HG03432 (cell line): ENCODE results near the gene GFRAL.
"Not testable (repeated sequence)": the region's sequence is repeated elsewhere in the genome, so short reads cannot be mapped to it uniquely, and the experiment has no call there.

Experiments
- ATAC-seq: cut with Tn5 transposase; IDR thresholded peaks from one replicate; pipeline ENCODE4 v1.9.1; 2021; ENCODE audit warnings: mild to moderate bottlenecking, moderate library complexity; ENCODE audit not compliant: unreplicated experiment

GFRAL gene

GRCh38 chr6:55327169-55327568 is at the start of gene GFRAL:
GFRAL (plus strand) TSS chr6:55327469; CDS start chr6:55327555, 86 bp downstream.
- ATAC-seq, result no peak

GRCh38 chr6:55277646-55278045 is 49.6 kb upstream of the GFRAL start:
- ATAC-seq, result no peak

- ATAC-seq, result no peak
Measured at GRCh38 chr6:55281215-55281614, 46.1 kb upstream of the GFRAL start.

GRCh38 chr6:55282115-55282514 is 45.2 kb upstream of the GFRAL start:
- ATAC-seq, result no peak

GRCh38 chr6:55286824-55287223 is 40.4 kb upstream of the GFRAL start:
- ATAC-seq, result peak; percentile 53

- ATAC-seq, result no peak
Measured at GRCh38 chr6:55290736-55291135, 36.5 kb upstream of the GFRAL start.

- no peak for ATAC-seq
Measured at GRCh38 chr6:55293116-55293515, 34.2 kb upstream of the GFRAL start.

- ATAC-seq, result not testable (repeated sequence)
Measured at GRCh38 chr6:55297214-55297613, 30.1 kb upstream of the GFRAL start.

GRCh38 chr6:55299286-55299985 is 27.8 kb upstream of the GFRAL start:
- ATAC-seq, result no peak

GRCh38 chr6:55304747-55305146 is 22.5 kb upstream of the GFRAL start:
- ATAC-seq, result no peak

GRCh38 chr6:55319961-55320695 is 7.1 kb upstream of the GFRAL start:
- ATAC-seq, result no peak

- no peak for ATAC-seq
Measured at GRCh38 chr6:55320696-55321086, 6.6 kb upstream of the GFRAL start.

- no peak for ATAC-seq
Measured at GRCh38 chr6:55377150-55377549, 49.9 kb downstream of the GFRAL start.

- no peak for ATAC-seq
Measured at GRCh38 chr6:55379471-55379870, 52.2 kb downstream of the GFRAL start.

- no peak for ATAC-seq
Measured at GRCh38 chr6:55379895-55380294, 52.6 kb downstream of the GFRAL start.

GRCh38 chr6:55388211-55388610 is 60.9 kb downstream of the GFRAL start:
- ATAC-seq, result no peak

- no peak for ATAC-seq
Measured at GRCh38 chr6:55395871-55396270, 68.6 kb downstream of the GFRAL start.

GRCh38 chr6:55397986-55398385 is 70.7 kb downstream of the GFRAL start:
- ATAC-seq, result no peak

GRCh38 chr6:55399351-55399750 is 72.1 kb downstream of the GFRAL start:
- ATAC-seq, result no peak

GRCh38 chr6:55405474-55406235 is 78.4 kb downstream of the GFRAL start:
- ATAC-seq, result no peak

GRCh38 chr6:55410674-55411073 is 83.4 kb downstream of the GFRAL start:
- ATAC-seq, result no peak

- ATAC-seq, result no peak
Measured at GRCh38 chr6:55423933-55424332, 96.7 kb downstream of the GFRAL start.
